ENCODE results near the gene GSAP.

The GSAP gene

GRCh38 chr7:77395626-77396025 is 20.5 kb downstream of the GSAP start:
- DNase-seq (ENCODE audit: low read depth), result no peak
- no peak overlapping the region for H3K4me3 ChIP-seq (ENCODE audit: control insufficient read depth, low read depth, low read length)
- TF ChIP-seq CTCF (conservative IDR thresholded peaks at IDR 0.05; ENCODE audit: control insufficient read depth, insufficient read depth, low read depth, low read length), result no peak

GRCh38 chr7:77393954-77394353 is 22.2 kb downstream of the GSAP start:
- TF ChIP-seq CTCF (conservative IDR thresholded peaks at IDR 0.05; ENCODE audit: control insufficient read depth, insufficient read depth, low read depth, low read length), result no peak
- no peak for DNase-seq (ENCODE audit: low read depth)
- no peak overlapping the region for H3K4me3 ChIP-seq (ENCODE audit: control insufficient read depth, low read depth, low read length)

GRCh38 chr7:77393261-77393660 is 22.9 kb downstream of the GSAP start:
- H3K4me3 ChIP-seq (ENCODE audit: control insufficient read depth, low read depth, low read length), result no peak overlapping the region
- peak; percentile 60 for DNase-seq (ENCODE audit: low read depth)
- no peak for TF ChIP-seq CTCF (conservative IDR thresholded peaks at IDR 0.05; ENCODE audit: control insufficient read depth, insufficient read depth, low read depth, low read length)

GRCh38 chr7:77391230-77391629 is 24.9 kb downstream of the GSAP start:
- no peak for TF ChIP-seq CTCF (conservative IDR thresholded peaks at IDR 0.05; ENCODE audit: control insufficient read depth, insufficient read depth, low read depth, low read length)
- H3K4me3 ChIP-seq (ENCODE audit: control insufficient read depth, low read depth, low read length), result no peak overlapping the region
- DNase-seq (ENCODE audit: low read depth), result no peak

GRCh38 chr7:77388055-77388641 is 28.0 kb downstream of the GSAP start:
- TF ChIP-seq CTCF (conservative IDR thresholded peaks at IDR 0.05; ENCODE audit: control insufficient read depth, insufficient read depth, low read depth, low read length), result no peak
- H3K4me3 ChIP-seq (ENCODE audit: control insufficient read depth, low read depth, low read length), result no peak overlapping the region
- DNase-seq (ENCODE audit: low read depth), result no peak

GRCh38 chr7:77386165-77386822 is 29.9 kb downstream of the GSAP start:
- peak; percentile 43 for DNase-seq (ENCODE audit: low read depth)
- no peak for TF ChIP-seq CTCF (conservative IDR thresholded peaks at IDR 0.05; ENCODE audit: control insufficient read depth, insufficient read depth, low read depth, low read length)
- no peak overlapping the region for H3K4me3 ChIP-seq (ENCODE audit: control insufficient read depth, low read depth, low read length)

Measured in fibroblast of mammary gland (primary cell).